HG03521 (cell line): Measurements from ENCODE around the gene COMMD10.
"Not testable (repeated sequence)": the region's sequence is repeated elsewhere in the genome, so short reads cannot be mapped to it uniquely, and the experiment has no call there.

ENCODE experiments used
- ATAC-seq: cut with Tn5 transposase; IDR thresholded peaks from one replicate; pipeline ENCODE4 v1.9.1; 2021; ENCODE audit warnings: mild to moderate bottlenecking, moderate library complexity; ENCODE audit not compliant: unreplicated experiment

Gene COMMD10

DNA sequence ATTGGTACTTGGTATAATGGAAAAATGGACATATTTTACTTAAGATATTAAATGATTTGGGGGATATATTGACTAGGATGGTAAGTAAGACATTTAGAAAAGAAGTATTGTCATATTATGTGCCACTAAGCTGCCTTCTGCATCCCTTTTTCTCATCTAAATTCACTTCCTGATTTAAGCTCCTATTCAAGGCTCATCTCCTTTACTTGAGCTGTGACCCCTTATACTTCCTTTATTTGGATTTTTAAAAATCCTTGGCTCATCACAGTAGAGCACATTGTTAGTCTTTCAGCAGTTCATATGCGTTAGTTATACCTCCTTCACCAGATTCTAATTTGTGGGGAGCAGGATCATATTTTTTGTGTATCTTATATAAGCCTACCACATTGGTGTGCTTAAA is 6.6 kb downstream of the COMMD10 start:
- no peak for ATAC-seq

DNA sequence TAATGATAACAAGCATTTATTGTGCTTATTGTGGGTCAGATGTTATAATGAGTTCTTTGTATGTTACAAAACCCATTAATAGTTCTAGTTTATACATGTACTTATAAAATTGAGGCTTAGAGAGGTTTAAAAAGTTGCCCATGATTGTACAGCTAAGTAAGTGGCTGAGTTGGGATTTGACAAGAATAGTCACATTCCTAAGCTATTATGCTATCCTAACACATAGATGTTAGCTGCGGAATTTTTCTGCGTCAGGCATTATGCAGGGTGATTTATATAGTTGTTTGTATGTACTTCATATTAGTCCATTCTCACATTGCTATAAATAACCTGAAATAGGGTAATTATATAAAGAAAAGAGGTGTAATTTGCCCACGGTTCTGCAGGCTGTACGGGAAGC is 12.5 kb downstream of the COMMD10 start:
- ATAC-seq = no peak

DNA sequence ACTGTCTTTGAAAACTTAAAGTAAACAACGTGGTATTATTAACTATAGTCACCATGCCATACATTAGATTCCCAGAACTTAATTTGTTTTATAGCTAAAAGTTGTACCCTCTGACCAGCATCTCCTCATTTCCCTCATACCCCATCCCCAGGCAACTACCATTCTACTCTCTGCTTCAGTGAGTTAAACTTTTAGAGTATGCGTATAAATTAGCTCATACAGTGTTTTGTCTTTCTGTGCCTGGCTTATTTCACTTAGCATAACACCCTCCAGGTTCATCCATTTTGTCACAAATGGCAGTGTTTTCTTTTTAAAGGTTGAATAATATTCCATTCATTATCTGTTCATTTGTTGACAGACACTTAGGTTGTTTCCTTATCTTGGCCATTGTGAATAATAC is 14.2 kb downstream of the COMMD10 start:
- no peak for ATAC-seq

DNA sequence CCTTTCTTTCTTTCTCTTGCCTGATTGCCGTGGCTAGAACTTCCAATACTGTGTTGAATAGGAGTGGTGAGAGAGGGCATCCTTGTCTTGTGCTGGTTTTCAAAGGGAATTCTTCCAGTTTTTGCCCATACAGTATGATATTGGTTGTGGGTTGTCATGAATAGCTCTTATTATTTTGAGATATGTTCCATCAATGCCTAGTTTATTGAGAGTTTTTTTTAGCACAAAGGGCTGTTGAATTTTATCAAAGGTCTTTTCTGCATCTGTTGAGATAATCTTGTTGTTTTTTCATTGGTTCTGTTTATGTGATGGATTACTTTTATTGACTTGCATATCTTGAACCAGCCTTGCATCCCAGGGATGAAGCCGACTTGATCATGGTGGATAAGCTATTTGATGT is 20.1 kb downstream of the COMMD10 start:
- ATAC-seq = not testable (repeated sequence)

DNA sequence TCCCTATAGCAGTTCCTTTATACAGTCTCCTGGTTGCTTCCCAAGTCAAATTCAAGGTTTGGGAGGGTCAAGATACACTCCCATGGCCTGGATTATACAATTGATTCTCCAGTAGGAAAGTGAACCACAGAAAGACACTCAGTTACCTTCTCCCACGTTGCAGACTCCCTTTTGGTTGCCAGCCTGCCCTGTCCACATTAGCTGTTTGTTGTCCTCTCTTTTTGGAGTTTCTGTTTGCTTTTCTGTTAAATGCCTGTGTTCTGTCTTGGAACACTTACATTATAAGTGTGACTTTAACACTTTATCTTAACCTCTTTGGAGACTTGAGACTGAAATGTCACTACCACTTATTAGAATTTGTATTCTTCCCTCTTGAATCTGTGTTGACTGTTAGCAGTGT is 30.3 kb downstream of the COMMD10 start:
- no peak for ATAC-seq

DNA sequence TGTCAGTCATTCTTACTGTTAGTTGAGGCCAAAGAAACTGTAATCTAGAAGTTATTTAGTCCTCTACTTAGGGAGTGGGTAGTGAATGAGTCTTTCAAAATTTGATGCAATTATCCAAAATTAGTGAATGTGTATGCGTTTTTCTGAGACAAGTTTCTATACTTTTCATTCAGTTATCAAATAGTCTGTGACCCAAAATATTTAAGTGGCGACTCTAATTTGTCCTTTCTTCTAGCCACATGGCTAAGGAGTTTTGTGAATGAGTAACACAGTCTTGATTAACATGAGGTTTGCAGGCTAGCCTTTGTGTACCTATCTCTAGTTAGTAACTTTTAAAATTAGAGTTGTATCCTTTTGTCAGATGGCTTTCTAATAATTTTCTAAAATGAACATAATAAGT is 45.6 kb downstream of the COMMD10 start:
- no peak for ATAC-seq

DNA sequence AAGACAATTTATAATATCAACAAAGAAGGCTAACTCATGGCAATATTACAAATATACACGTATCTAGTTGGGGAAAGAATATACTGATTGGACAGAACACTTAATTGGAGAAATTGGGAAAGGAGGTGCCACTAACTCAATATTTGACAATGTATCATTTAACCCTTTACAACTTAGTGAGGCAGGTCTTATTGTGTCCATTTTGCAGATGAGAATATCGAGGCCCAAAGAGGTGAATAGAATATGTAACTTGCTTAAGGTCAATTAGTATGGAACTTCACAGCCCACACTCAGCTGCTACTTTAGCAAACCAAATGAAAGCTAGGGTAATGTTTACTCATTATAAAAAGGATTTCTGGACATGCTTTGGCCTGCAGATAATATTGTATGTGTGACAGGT is 46.2 kb downstream of the COMMD10 start:
- no peak for ATAC-seq

DNA sequence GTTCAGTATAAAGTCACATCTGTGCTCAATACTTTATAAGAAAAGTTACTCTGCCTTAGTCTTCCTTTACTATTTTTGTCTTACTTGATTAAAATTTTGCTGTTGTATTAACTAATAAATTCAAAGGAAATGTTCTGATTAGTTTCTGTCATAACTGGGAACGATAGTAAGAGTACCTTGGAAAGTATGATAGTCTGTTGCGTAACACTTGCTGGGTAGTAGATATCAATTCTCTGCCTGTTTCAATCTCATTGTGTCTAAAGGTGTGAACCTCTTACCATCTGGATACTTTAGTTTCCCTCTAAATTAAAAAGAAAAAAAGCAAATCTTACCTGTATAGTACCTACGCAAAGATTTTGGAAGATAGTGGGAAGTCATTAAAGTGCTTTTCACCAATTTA is 48.5 kb downstream of the COMMD10 start:
- no peak for ATAC-seq

DNA sequence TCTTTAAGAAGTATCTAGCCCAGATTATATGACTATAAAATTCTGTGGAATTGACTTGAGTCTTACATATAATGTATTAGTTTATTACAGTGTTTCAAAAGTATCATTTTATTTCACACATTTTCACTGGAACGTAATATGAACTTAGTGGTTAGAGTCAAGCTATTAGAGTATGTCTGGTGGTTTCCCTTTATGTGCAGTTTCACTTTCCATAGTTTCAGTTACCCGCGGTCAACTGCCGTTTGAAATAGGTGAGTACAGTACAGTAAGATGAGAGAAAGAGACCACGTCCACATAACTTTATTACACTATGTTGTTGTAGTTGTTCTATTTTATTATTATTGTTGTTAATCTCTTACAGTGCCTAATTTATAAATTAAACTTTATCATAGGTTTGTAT is 50.5 kb downstream of the COMMD10 start:
- ATAC-seq = peak; percentile 98

DNA sequence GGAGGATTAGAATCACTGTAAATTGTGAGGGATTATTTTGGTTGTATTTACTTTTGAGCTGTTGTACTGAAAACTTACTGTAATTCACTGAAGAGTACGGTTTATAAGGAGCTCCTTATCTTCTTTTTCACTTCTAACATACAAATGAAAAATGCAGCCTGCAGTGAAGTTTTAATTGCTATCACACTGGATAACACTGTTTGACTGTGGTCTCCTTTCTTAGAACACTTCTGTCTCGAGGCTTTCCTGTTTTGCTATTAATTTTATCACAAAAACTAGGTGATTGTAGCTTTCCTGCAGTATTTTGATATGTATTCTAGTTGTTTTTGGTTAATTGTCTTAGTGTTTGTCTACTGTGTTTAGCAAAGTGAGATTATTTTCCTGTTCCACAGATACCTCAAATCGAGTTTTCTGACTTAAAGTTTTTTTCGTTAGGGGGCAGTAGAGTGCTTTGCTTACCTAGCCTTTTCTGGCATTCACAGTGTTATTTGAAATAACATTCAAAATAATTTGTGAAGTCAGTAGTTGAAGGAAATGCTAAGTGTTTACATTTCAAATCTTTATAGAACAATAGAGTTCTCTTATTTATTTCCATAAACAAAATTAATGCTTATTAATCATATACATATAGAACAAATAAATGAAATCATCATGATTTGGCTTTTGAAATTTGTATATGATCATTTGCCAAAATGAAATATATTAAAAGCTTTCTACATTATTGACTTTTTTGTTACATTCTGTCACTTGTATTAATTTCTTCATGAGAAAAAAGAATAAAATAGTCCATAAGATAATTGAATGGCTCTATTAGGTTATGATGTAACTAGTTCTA is 52.9 kb downstream of the COMMD10 start:
- ATAC-seq = no peak

DNA sequence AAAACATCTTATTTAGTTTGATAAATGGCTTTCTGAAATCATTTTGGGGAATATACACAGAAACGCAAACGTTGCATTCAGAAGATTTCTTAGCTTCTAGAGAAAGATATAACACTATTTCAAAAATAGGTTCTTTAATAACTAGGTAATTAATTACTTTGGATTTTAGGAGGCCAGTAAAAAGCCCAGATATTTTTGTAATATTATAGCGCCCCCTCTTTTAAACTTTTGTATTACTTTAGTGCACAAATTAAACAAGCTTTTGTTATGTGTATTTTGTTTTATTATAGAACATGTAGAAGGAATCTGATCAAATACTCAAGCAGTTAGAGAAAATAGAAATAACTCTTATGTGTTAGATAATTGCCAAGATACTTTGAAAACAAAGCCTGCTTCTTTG is 57.7 kb downstream of the COMMD10 start:
- ATAC-seq = no peak

DNA sequence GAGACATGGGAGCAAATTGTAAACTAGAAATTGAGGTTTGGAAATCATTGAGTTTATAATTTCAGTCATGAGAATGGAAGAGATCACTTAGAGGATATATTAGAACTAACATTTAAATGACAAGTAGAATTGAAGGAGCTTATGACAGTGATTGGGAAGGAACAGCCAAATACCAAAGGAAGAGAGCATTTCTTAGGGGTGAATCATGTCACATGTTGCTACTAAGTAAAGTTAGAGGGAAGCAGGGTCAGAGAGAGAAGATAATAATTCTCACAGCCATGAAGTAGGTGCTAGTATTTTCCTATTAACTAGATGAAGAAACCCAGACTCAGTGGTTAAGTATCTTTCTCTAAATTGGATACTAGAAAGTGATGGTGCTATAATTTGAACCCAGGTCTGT is 59.3 kb downstream of the COMMD10 start:
- ATAC-seq = no peak

DNA sequence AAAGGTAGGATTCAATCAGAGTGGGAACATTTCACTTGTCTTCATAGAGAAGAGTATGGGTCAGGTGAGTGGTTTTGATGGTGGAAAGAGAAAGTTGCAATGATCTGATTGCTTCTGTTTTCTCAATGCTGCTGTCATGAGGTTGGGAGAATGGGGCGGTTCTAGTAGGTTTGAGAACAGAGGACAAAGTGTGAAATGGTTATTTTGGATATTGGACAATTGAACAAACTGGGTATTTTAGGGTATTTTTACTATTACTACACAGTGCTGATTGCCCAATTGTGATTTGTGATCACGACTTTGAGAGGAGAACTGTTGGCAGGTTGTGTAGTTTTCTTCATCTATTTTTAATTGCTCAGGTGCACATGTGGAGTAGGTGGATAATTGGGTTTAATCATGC is 60.2 kb downstream of the COMMD10 start:
- no peak for ATAC-seq

DNA sequence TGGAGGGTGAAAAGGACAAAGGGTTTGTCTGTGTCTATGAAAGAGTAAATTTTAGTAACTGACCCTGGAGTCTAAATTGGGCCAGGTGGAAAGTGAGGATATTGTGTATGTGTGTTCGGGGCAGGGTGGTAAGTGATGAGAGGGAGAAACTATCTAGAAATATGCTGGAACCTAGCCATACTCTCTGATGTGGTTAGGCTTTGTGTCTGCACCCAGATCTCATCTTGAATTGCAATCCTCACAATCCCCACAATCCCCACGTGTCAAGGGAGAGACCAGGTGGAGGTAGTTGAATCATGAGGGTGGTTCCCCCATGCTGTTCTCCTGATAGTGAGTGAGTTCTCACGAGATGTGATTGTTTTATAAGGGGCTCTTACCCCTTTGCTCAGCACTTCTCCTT is 60.6 kb downstream of the COMMD10 start:
- no peak for ATAC-seq

DNA sequence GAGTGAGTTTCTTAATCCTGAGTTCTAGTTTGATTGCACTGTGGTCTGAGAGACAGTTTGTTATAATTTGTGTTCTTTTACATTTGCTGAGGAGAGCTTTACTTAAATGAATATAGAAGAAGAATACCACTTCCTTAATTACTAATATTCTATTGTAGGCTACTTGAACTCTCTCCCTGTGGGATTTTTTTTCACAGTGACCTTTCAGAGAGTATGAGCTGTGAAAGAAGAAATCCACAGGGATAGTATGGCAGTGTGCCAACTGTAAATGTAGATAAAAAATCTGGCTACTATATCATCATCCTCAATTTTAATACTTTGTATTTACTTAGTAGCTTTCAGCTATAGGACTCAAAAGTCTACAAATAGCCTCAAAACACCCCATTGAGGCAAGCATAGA is 67.3 kb downstream of the COMMD10 start:
- ATAC-seq = no peak

DNA sequence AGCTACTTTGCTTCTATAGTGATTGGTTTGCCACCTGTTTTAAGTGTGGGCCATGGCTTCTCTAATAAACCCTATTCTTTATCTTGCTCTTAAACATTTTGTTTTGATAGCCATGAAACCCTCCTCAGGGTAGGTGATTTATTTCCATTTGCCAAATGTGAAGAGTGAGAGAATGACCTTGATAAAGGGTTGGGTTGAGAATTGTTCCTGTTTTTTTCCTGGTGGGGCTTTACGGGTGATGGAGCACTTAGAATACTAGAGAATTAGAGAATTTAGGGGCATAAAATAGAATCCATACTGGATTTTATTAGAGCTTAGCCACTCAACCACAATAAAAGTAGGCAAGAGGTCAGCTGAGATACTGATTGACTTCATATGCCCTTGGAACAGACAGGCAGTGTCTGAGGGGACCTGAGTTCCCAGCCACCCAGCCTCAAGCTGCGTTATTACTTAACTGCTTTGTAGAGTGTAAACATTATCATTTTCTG is 68.9 kb downstream of the COMMD10 start:
- no peak for ATAC-seq

DNA sequence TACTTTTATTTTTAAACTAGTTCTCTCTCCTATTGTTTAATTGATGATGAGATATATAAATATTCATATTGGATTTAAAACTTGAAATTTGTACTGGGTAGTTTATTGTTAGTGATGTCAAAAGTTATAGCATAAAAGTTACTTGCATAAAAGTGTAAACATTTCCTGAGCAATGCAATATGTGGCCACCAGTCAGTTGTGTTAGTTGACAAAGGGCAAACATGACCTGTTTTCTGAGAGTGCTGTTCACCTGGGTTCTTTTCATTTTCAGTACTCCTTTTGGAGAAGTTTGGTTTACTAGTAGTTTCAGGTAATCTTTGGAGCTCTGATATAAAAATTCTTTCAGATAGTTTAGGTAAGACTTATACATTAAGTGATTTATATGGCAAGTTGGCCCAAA is 69.4 kb downstream of the COMMD10 start:
- ATAC-seq = no peak

DNA sequence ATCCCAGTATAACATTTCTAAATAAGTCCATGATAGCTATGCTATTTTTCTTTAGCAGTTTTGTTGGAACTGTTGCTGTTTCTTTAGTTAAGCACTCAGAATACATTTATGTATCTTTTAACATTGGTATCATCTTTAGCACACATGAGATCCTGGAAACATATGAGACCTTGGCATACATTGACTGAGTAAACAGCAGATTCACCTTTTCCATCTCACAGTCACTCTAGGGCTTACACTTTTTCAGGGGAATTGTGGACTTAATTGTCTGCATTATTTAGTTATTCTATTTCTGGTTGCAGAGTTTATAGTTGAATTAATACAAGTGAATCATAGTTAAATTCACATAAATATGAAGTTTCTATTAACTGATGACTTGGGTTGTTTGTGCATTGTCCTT is 70.1 kb downstream of the COMMD10 start:
- no peak for ATAC-seq

DNA sequence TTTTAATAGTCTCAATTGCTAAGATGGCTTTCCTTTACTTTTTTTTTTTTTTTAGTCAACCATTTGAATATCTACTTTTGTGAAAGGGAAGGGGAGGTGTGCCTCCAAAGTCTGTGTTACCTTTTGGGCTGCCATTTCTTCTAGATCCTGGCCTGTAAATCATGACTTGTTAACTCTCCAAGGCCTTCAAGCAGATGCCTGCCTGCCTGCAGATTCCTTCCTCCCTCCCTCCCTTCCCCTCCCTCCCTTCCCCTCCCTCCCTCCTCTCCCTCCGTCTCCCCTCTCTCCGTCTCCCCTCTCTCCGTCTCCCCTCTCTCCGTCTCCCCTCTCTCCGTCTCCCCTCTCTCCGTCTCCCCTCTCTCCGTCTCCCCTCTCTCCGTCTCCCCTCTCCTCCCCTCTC is 73.1 kb downstream of the COMMD10 start:
- ATAC-seq = no peak

DNA sequence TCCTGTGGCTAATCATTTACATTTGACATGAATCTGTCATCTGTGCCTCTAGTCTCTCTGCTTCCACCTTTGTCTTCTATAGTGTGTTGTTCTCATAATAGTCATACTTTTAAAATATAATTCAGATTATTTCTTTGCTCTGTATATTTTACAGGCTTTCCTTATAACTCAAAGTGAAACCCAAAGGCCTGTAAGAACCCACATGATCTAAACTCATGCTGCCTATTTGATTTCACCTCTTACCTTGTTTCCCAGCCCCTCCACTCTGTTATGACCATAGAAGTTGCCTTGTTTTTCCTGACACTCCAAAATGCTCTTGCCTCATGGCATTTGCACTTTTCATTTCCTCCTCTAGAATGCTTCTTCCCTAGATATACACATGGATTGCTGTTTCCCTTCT is 74.2 kb downstream of the COMMD10 start:
- no peak for ATAC-seq

DNA sequence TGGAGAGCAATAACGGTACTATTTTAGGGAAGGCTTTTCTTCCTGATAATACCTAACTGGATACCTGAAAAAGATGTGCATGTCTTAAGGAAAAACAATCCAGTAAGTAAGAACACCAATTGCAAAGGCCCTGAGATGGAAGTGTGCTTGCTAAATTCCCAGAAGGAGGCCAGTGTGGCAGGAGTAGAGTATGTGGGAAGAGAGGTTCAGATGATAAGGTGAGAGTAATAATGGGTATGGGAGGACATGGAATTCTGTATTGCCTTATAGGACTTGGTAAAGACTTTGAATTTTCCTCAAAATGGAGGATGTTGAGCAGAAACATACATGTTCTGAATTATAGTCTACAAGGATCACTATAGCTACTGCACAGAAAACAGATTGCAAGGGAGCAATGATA is 89.3 kb downstream of the COMMD10 start:
- no peak for ATAC-seq

DNA sequence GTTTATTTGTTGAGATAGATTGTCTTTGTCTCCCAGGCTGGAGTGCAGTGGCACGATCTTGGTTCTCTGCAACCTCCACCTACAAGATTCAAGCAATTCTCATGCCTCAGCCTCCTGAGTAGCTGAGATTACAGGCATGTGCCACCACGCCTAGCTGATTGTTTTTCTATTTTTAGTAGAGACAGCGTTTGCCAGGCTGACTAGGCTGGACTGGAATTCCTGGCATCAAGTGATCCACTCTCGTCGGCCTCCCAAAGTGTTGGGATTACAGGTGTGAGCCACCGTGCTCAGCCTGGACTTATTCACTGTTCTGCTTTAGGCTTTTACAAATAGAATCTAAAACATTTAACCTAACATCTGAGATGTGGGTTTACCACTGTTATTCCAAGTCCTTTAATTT is 91.3 kb downstream of the COMMD10 start:
- ATAC-seq = no peak

DNA sequence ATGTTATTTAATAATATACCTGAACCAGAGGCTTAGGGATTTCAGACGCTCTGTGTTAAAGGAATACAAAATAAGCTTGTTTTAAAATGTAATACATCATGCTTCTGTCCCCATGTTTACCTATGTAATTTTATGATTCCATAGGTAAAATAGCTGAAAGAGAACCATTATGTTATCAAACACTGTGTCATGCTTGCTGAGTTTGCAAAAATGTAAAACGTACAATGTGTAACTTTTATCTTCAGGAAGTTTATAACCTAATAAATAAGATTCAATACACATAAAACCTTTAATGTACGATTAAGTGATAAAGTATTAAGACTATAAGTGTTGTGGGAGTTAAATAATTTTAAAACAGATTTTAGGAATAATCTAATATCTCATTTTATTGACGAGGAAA is 94.1 kb downstream of the COMMD10 start:
- no peak for ATAC-seq
